Nephron (organoid): ENCODE measurements around the gene BMI1.

Experiments
- H3K27ac Mint-ChIP-seq, 3 experiments: 2 replicates each; pipeline ENCODE4 v1.8.0; 2020; ENCODE audit warnings: mixed read lengths in 3 of 3, mild to moderate bottlenecking in 2 of 3, moderate library complexity in 1 of 3
- H3K27me3 Mint-ChIP-seq: 2 replicates; pipeline ENCODE4 v1.8.0; 2021; ENCODE audit warnings: low read depth, mild to moderate bottlenecking, moderate library complexity, mixed read lengths
- H3K36me3 Mint-ChIP-seq: 2 replicates; pipeline ENCODE4 v1.8.0; 2020; ENCODE audit warnings: low read depth, mixed read lengths
- H3K4me1 Mint-ChIP-seq: 2 replicates; pipeline ENCODE4 v1.8.0; 2020; ENCODE audit warnings: mixed read lengths
- H3K4me3 Mint-ChIP-seq, 3 experiments: 2 replicates each; pipeline ENCODE4 v1.8.0; 2020; ENCODE audit warnings: mild to moderate bottlenecking in 3 of 3, mixed read lengths in 3 of 3, moderate library complexity in 2 of 3
- H3K9me3 Mint-ChIP-seq: 2 replicates; pipeline ENCODE4 v1.8.0; 2020; ENCODE audit warnings: mixed read lengths
- TF ChIP-seq, protein P1 (sequence below), 3 experiments: fragments of 200-600 bp; sonication (generic); IDR thresholded peaks; one replicate each; pipeline ENCODE4 v1.5.0; 2021; ENCODE audit warnings: antibody characterized with exemption in 3 of 3; ENCODE audit not compliant: unreplicated experiment in 3 of 3

The BMI1 gene

DNA sequence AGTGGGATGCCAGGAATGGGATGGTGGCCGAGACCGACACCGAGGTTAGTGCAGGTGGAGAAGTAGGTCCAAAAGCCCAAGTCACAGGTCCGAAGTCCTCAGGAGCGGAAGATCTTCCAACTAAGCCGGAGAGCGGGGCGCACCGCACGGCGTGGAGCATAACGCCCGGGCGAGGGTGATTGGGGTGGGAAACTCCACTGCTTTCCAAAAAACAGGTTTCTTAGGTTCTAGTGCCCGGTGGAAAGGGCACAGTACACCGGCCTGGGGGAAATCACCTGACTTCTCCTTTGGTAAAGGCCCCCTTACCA, 13.0 kb downstream of the BMI1 start:
- H3K9me3 Mint-ChIP-seq, result peaks cover 12% of the 10 kb centered on the region
- H3K27me3 Mint-ChIP-seq, result peaks cover 84% of the 10 kb centered on the region
- H3K27ac Mint-ChIP-seq, result no peak overlapping the region
- TF ChIP-seq, protein P1, sequence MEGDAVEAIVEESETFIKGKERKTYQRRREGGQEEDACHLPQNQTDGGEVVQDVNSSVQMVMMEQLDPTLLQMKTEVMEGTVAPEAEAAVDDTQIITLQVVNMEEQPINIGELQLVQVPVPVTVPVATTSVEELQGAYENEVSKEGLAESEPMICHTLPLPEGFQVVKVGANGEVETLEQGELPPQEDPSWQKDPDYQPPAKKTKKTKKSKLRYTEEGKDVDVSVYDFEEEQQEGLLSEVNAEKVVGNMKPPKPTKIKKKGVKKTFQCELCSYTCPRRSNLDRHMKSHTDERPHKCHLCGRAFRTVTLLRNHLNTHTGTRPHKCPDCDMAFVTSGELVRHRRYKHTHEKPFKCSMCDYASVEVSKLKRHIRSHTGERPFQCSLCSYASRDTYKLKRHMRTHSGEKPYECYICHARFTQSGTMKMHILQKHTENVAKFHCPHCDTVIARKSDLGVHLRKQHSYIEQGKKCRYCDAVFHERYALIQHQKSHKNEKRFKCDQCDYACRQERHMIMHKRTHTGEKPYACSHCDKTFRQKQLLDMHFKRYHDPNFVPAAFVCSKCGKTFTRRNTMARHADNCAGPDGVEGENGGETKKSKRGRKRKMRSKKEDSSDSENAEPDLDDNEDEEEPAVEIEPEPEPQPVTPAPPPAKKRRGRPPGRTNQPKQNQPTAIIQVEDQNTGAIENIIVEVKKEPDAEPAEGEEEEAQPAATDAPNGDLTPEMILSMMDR (IDR thresholded peaks at IDR 0.05; ENCODE audit: unreplicated experiment in 3 of 3), result no peak
- peaks cover 9% of the 10 kb centered on the region for H3K4me1 Mint-ChIP-seq
- peaks cover 36% of the 10 kb centered on the region for H3K36me3 Mint-ChIP-seq
- H3K4me3 Mint-ChIP-seq, result peak overlapping the region; percentile 56 to 81 (median 71)

DNA sequence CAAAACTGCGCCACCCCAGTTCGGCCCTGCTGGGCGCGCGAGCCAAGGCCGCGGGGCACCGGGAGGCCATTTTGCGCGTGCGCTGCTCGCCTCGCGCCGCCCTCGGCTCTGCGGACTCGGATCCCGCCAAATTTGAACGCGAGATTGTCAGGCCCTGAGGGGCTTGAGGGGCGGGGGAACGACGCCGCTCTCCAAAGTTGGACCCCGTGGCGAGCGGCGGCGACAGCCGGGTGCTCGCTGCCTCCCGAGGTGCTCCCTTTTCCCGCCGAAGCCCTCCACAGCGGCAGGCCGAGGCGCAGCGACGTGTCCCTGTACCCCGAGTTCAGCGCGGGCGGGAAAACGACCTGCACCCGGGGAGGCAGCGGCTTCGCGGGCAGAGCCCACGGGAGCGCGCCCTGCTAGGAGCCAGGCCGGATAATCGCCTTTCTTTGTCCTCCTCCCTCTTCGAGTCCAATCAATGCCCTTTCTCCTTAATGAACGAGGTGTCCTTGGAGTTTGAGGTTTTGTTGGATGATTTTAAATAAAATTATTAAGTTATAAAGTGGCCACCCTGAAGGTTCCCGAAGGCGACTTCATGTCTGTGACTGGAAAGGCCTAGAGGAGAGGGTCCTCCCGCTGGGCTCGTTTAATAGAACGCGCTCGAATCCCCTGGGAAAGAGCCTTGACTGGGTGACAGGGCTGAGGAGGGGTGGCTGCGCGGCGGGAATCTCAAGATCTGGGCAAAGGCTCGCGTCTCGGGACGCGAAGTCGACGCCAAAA, 13.7 kb downstream of the BMI1 start:
- peak overlapping the region; percentile 78 to 84 (median 78) for H3K4me3 Mint-ChIP-seq
- H3K27ac Mint-ChIP-seq, result no peak overlapping the region
- peaks cover 86% of the 10 kb centered on the region for H3K27me3 Mint-ChIP-seq
- peaks cover 9% of the 10 kb centered on the region for H3K4me1 Mint-ChIP-seq
- TF ChIP-seq, protein P1 (IDR thresholded peaks at IDR 0.05; ENCODE audit: unreplicated experiment in 3 of 3), result no peak
- H3K9me3 Mint-ChIP-seq, result peaks cover 12% of the 10 kb centered on the region
- peaks cover 30% of the 10 kb centered on the region for H3K36me3 Mint-ChIP-seq

DNA sequence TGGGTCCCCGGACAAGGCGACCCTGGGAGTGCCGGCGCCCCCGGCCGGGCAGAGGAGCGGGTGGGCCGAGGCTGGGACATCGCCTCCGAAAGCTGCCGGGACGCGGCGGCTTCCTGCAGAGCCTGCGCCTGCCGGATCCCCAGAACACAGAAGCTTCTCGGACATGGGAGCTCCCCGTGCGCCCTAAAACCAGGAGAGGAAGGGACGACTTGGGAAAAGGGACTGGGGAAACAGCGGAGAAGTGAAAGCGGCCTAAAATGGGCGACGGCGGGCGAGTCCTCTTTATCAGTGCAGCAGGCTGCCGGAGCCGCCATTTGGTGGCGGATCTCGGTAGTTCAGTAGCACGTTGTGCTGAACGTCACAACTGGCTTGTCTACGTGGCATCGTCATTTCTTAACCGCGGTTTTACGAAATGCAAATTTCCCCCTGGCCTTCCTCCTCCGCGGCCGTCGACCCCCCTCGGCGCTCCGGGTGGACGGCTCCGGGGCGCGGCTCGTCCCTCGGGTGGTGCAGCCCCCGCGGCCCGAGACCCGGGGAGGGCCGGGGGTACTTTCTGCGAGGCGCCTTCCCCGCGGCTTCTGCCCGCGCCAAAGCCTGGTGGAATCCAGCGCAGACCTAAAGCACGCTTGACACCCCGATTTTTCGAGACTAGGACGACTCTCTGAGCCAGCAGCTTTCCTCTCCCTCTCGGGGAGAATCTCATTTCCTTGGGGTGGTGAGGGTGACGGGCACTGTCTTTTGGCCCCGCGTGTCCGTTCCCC, 14.5 kb downstream of the BMI1 start:
- Mint-ChIP-seq H3K4me3 (peak overlapping the region; percentile 78 to 84 (median 78)), H3K27me3 (peaks cover 92% of the 10 kb centered on the region), H3K9me3 (peaks cover 12% of the 10 kb centered on the region), H3K4me1 (peaks cover 13% of the 10 kb centered on the region), H3K36me3 (peaks cover 25% of the 10 kb centered on the region), H3K27ac (peak overlapping the region in 1 of 3 experiments; percentile 80)
- TF ChIP-seq, protein P1 (IDR thresholded peaks at IDR 0.05; ENCODE audit: unreplicated experiment in 3 of 3), result peak in 1 of 3 experiments; percentile 25

DNA sequence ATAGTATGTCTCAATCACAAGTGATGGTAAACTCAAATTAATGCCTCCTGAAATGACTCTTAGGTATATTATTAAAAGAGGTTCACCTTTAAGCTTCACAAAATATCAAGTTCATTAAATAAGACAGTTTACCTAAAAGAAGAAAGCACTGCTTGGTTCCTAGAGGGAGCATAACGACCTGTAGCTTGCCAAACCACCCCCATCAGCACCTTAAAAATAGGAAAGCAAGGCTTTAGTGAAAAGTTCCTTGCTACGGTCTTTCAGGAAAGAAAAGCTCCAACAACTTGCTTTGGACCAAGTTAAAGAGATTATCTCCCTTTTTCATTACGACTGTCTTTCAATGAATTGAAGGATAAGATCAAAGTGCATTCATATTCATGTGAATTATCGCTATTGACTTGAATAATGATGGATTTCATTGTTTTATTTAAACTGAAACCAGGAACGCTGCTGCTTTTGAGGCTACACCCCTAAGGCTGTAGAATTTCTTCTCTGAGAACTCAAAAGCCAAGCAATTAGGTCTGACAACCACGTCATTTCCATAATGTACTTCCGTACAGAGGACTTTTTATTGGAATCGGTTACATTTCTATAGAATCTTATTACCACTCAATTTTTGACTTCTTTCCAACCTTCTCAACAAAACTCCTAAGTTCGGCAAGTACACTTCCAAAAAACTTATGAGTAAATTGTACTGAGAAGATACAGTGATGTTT, 17.4 kb downstream of the BMI1 start:
- H3K27ac Mint-ChIP-seq, result no peak overlapping the region
- TF ChIP-seq, protein P1 (IDR thresholded peaks at IDR 0.05; ENCODE audit: unreplicated experiment in 3 of 3), result no peak
- peaks cover 26% of the 10 kb centered on the region for H3K4me1 Mint-ChIP-seq
- H3K27me3 Mint-ChIP-seq, result peaks cover 95% of the 10 kb centered on the region
- peaks cover 5% of the 10 kb centered on the region for H3K36me3 Mint-ChIP-seq
- peaks cover 4% of the 10 kb centered on the region for H3K9me3 Mint-ChIP-seq
- peak overlapping the region; percentile 58 to 68 (median 58) for H3K4me3 Mint-ChIP-seq

DNA sequence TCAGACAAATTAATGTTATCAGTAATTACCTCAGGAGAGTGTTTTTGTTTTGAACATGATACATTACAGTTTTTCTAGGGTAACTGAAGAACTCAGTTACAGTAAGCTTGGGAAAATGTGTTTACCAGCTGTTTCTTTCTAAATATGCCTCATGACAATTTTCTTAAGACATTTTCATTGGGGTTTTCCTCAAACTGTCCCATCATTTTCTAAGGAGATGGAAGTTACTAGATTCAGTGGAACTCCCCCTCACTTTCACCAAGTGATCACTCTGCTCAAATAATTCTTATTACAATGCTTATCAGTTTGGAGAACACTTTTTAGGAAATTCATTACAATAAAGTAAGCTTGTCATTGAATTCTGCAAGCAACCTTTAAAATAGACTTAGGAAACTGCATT, 18.0 kb downstream of the BMI1 start:
- TF ChIP-seq, protein P1 (IDR thresholded peaks at IDR 0.05; ENCODE audit: unreplicated experiment in 3 of 3), result no peak
- H3K9me3 Mint-ChIP-seq, result no peaks in the 10 kb centered on the region
- no peaks in the 10 kb centered on the region for H3K36me3 Mint-ChIP-seq

More for the DNA sequence above, 18.0 kb downstream of the BMI1 start:
- peak overlapping the region; percentile 58 to 68 (median 58) for H3K4me3 Mint-ChIP-seq
- no peak overlapping the region for H3K27ac Mint-ChIP-seq
- peaks cover 95% of the 10 kb centered on the region for H3K27me3 Mint-ChIP-seq
- H3K4me1 Mint-ChIP-seq, result peaks cover 32% of the 10 kb centered on the region
